HFFc6 (cell line): ENCODE measurements around the gene PGGHG. TPM values are rescaled to one million over a fixed set of nuclear protein-coding genes. Genes with fewer than 3 reads are reported as not detected.

ENCODE experiments used
- DNase-seq: peaks from one replicate; pipeline ENCODE4 v3.0.0-alpha.2; 2018
- H3K27ac Mint-ChIP-seq: 2 replicates; pipeline ENCODE4 v1.8.0; 2020; ENCODE audit warnings: mild to moderate bottlenecking, mixed read lengths
- H3K27me3 Mint-ChIP-seq: 2 replicates; pipeline ENCODE4 v1.8.0; 2021; ENCODE audit warnings: mild to moderate bottlenecking, moderate library complexity, mixed read lengths; ENCODE audit not compliant: insufficient read depth
- H3K36me3 Mint-ChIP-seq: 2 replicates; pipeline ENCODE4 v1.8.0; 2021; ENCODE audit warnings: low read depth, mixed read lengths
- H3K4me1 Mint-ChIP-seq: 2 replicates; pipeline ENCODE4 v1.8.0; 2020; ENCODE audit warnings: low read depth, mixed read lengths
- H3K4me3 Mint-ChIP-seq: 2 replicates; pipeline ENCODE4 v1.8.0; 2020; ENCODE audit warnings: mild to moderate bottlenecking, moderate library complexity, mixed read lengths
- H3K9me3 Mint-ChIP-seq: 2 replicates; pipeline ENCODE4 v1.8.0; 2020; ENCODE audit warnings: mild to moderate bottlenecking, mixed read lengths
- CTCF ChIP-seq: fragments of 200-600 bp; sonication (generic); IDR thresholded peaks from 2 replicates; pipeline ENCODE4 v1.5.0; 2021; ENCODE audit warnings: antibody characterized with exemption, mild to moderate bottlenecking
- total RNA-seq, 6 experiments: library from RNA; stranded (reverse); fragmentation: NEBNext Ultra II Directional; extraction: Animal tissue kit (Norgen Biotek cat#: 25700); gene quantifications; 2 replicates in 1 of 6; 3 replicates in 5 of 6; pipeline ENCODE4 v1.2.3, GENCODE V29; 2021

The PGGHG gene
- total RNA-seq, 6 experiments from 2014 or later = 9.7 to 12.2 (median 11.4) TPM

- Mint-ChIP-seq H3K27me3 (peaks cover 3% of the 10 kb centered on the region), H3K4me3 (no peak overlapping the region), H3K36me3 (no peaks in the 10 kb centered on the region), H3K27ac (0 out of 2 replicates have a peak overlapping the region, but pooled peaks have one; percentile 6), H3K4me1 (no peaks in the 10 kb centered on the region), H3K9me3 (no peaks in the 10 kb centered on the region)
- no peak for DNase-seq
- no peak for TF ChIP-seq CTCF
These were observed 53.4 kb downstream of the PGGHG start for GRCh38 chr11:342328-342727.

GRCh38 chr11:344836-345578 lies 56.1 kb downstream of the PGGHG start:
- no peaks in the 10 kb centered on the region for H3K4me1 Mint-ChIP-seq
- H3K27me3 Mint-ChIP-seq = peaks cover 6% of the 10 kb centered on the region
- no peak overlapping the region for H3K4me3 Mint-ChIP-seq
- H3K36me3 Mint-ChIP-seq = no peaks in the 10 kb centered on the region
- no peak overlapping the region for H3K27ac Mint-ChIP-seq
- DNase-seq = no peak
- TF ChIP-seq CTCF = no peak
- no peaks in the 10 kb centered on the region for H3K9me3 Mint-ChIP-seq

Other genes with a start within 250 kb of the PGGHG start
- gene SCGB1C1, start 96.0 kb upstream of the PGGHG start, total RNA-seq = not detected
- gene BET1L, start 81.7 kb upstream of the PGGHG start, total RNA-seq = 10 to 100 TPM; 63.5 to 76.9 (median 67.2) TPM
- 100 to 1,000 TPM; 163 to 194 (median 164) TPM for gene RIC8A, start 81.4 kb upstream of the PGGHG start, total RNA-seq
- gene SIRT3, start 52.8 kb upstream of the PGGHG start, total RNA-seq = 10 to 100 TPM in 4 of 6 experiments, 1 to 10 TPM in 2; 8.0 to 10.9 (median 10.2) TPM
- 100 to 1,000 TPM; 167 to 180 (median 172) TPM for gene PSMD13, start 52.1 kb upstream of the PGGHG start, total RNA-seq
- not detected for gene NLRP6, start 10.7 kb upstream of the PGGHG start, total RNA-seq
- gene IFITM5, start 10.4 kb downstream of the PGGHG start, total RNA-seq = not detected
- 100 to 1,000 TPM; 257 to 325 (median 291) TPM for gene IFITM2, start 18.7 kb downstream of the PGGHG start, total RNA-seq
- 10 to 100 TPM; 23.5 to 36.1 (median 30.0) TPM for gene IFITM1, start 24.9 kb downstream of the PGGHG start, total RNA-seq
- gene IFITM3, start 31.7 kb downstream of the PGGHG start, total RNA-seq = 100 to 1,000 TPM; 399 to 531 (median 452) TPM
- gene B4GALNT4, start 80.4 kb downstream of the PGGHG start, total RNA-seq = 10 to 100 TPM in 1 of 6 experiments, 1 to 10 TPM in 5; 6.4 to 12.1 (median 8.4) TPM
- gene PKP3, start 105.1 kb downstream of the PGGHG start, total RNA-seq = 1 to 10 TPM; 2.5 to 3.3 (median 2.9) TPM
- 10 to 100 TPM; 15.9 to 21.6 (median 18.7) TPM for gene SIGIRR, start 125.9 kb downstream of the PGGHG start, total RNA-seq
- not detected for gene ANO9, start 152.9 kb downstream of the PGGHG start, total RNA-seq
- 10 to 100 TPM; 23.3 to 34.5 (median 27.2) TPM for gene PTDSS2, start 161.2 kb downstream of the PGGHG start, total RNA-seq
- 100 to 1,000 TPM; 223 to 272 (median 250) TPM for gene RNH1, start 218.1 kb downstream of the PGGHG start, total RNA-seq
- 100 to 1,000 TPM; 102 to 125 (median 107) TPM for gene HRAS, start 246.4 kb downstream of the PGGHG start, total RNA-seq
- gene LRRC56, start 248.4 kb downstream of the PGGHG start, total RNA-seq = under 1 TPM; 0.23 to 0.83 (median 0.55) TPM